Naive B cell (primary cell): ENCODE data around the gene CAV3. TPM values are rescaled to one million over a fixed set of nuclear protein-coding genes. Genes with fewer than 3 reads are reported as not detected.

Experiments
- polyA plus RNA-seq, 6 donors: library from polyadenylated mRNA; unstranded; fragments of 300-500 nt; fragmentation: Illumina TruSeq; gene quantifications; one replicate each; pipeline ENCODE4 v1.2.3, GENCODE V29; 2021; ENCODE audit warnings: low read depth in 6 of 6

The CAV3 gene
- polyA plus RNA-seq, 6 donors from 2014 or later = 0.48 TPM; not detected in 5

Other genes starting within 250 kb of the CAV3 start
- 1 to 10 TPM in 1 of 6 donors, under 1 TPM in 1, not detected in 4; 0.56 to 1.0 TPM for gene LMCD1, start 232.0 kb upstream of the CAV3 start, polyA plus RNA-seq
- gene SSUH2, start 89.0 kb upstream of the CAV3 start, polyA plus RNA-seq = not detected
- under 1 TPM in 3 of 6 donors, not detected in 3; 0.05 to 0.86 (median 0.18) TPM for gene OXTR, start 35.8 kb downstream of the CAV3 start, polyA plus RNA-seq
- 10 to 100 TPM; 13.5 to 20.9 (median 19.0) TPM for gene RAD18, start 229.7 kb downstream of the CAV3 start, polyA plus RNA-seq